Measurements from ENCODE around the gene BICD2.

BICD2 gene

DNA sequence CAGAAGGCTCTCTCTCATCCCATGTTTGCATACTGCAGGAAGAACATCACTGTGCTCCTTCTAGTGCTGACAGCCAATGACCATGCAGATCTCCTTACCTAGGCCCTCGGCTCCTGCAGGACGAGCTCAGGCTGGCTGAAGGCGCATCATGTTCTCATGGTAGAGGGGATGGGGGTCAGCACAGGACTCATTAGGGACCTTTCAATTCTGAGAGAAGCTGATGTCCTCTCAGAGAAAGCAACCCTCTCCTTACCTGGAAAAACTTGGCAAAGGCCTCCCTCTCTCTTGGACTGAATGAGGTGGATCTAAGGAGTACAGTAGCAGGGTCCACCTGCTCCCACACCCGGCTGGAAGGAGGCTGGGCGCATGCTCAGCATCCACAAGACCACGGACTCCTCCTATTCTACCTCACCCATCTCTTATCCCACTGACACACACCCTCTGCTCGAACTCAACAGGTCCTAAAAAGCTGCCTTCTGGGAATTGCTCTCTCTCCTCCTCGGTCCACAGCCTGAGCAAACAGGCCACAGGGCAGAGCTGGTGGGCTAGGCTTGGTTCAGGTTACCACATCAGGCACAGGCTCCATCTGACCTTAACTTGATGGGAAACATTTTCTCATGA is 97.6 kb downstream of the BICD2 start:
- no peak overlapping the region for H2BK12ac ChIP-seq (ENCODE audit: low read length)
- peaks cover 2 to 19% of the 10 kb centered on the region in 2 donors for H3K36me3 ChIP-seq (replicated peaks in 1 of 2; ENCODE audit: control insufficient read depth in 2 of 2, insufficient read depth in 2 of 2, low read length in 2 of 2)
- WGBS, 2 donors (ENCODE audit: extremely low coverage in 2 of 2, insufficient read length in 2 of 2, insufficient replicate concordance in 1 of 2): no CpG with 5 or more reads among the region's 8 CpGs
- no peak overlapping the region for H2BK120ac ChIP-seq (ENCODE audit: low read depth, low read length)
- no peak overlapping the region for H3K4me2 ChIP-seq (ENCODE audit: insufficient read depth, low read length, poor library complexity, severe bottlenecking)
- H3K27ac ChIP-seq (replicated peaks; ENCODE audit: low read length): no peak overlapping the region
- peak overlapping the region; percentile 3 for H2BK5ac ChIP-seq (ENCODE audit: low read length)
- H2BK15ac ChIP-seq (ENCODE audit: low read length): no peak overlapping the region
- H2AK5ac ChIP-seq (ENCODE audit: low read depth, low read length): no peak overlapping the region
- H3K79me1 ChIP-seq (ENCODE audit: low read depth, low read length): peaks cover 16% of the 10 kb centered on the region
- no peak overlapping the region for H3K23ac ChIP-seq (ENCODE audit: low read depth, low read length, poor library complexity)
- no peak overlapping the region for H3K9ac ChIP-seq (ENCODE audit: low read depth, low read length, poor library complexity)
- no peak overlapping the region for H3K18ac ChIP-seq (ENCODE audit: low read length)
- H2AFZ ChIP-seq (ENCODE audit: low read length): no peak overlapping the region
- H3K4me3 ChIP-seq (ENCODE audit: low read length in 2 of 2): no peak overlapping the region
- H3K4ac ChIP-seq (ENCODE audit: low read length): no peak overlapping the region
- H3K4me1 ChIP-seq (ENCODE audit: control insufficient read depth in 2 of 2, insufficient read depth in 1 of 2, low read depth in 1 of 2, low read length in 2 of 2): peaks cover 14 to 16% of the 10 kb centered on the region in 2 donors
- no peak overlapping the region for H4K91ac ChIP-seq (ENCODE audit: low read depth, low read length, poor library complexity)
- H3K9me3 ChIP-seq (replicated peaks in 1 of 2; ENCODE audit: control insufficient read depth in 2 of 2, insufficient read depth in 1 of 2, low read depth in 1 of 2, low read length in 2 of 2): no peaks in the 10 kb centered on the region
- no peak for DNase-seq (ENCODE audit: low spot score)
- no peak overlapping the region for H4K8ac ChIP-seq (ENCODE audit: low read depth, low read length)
- H3K27me3 ChIP-seq (ENCODE audit: control insufficient read depth in 3 of 3, insufficient read depth in 3 of 3, low read depth in 1 of 3, low read length in 3 of 3): no peaks in the 10 kb centered on the region
- H3K14ac ChIP-seq (ENCODE audit: low read length): no peak overlapping the region

DNA sequence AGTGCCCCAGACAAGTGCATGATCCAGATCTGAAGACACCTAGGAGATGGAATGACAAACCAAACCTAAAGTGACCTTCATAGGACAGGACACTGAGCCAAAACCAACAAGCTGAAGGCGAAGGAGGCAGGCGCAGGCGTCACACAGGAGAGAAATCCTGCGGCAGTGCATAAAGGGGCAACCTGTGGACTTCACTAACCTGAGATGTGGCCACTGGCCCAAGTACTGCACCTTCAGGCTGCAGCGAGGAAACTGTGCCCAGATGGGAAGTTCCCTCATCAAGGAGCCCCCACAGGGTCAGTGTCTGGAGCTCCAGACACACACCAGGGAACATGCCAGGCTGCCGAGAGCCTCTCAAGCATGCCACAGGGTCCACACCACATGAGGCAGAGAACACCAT is 98.4 kb downstream of the BICD2 start:
- H3K4me1 ChIP-seq (ENCODE audit: control insufficient read depth in 2 of 2, insufficient read depth in 1 of 2, low read depth in 1 of 2, low read length in 2 of 2): peaks cover 13 to 14% of the 10 kb centered on the region in 2 donors
- no peak overlapping the region for H2BK5ac ChIP-seq (ENCODE audit: low read length)
- no peak for DNase-seq (ENCODE audit: low spot score)
- H3K14ac ChIP-seq (ENCODE audit: low read length): no peak overlapping the region
- no peak overlapping the region for H2AFZ ChIP-seq (ENCODE audit: low read length)
- H3K36me3 ChIP-seq (replicated peaks in 1 of 2; ENCODE audit: control insufficient read depth in 2 of 2, insufficient read depth in 2 of 2, low read length in 2 of 2): peaks cover 2 to 19% of the 10 kb centered on the region in 2 donors
- no peak overlapping the region for H3K4ac ChIP-seq (ENCODE audit: low read length)
- H2BK12ac ChIP-seq (ENCODE audit: low read length): no peak overlapping the region
- no peak overlapping the region for H2BK15ac ChIP-seq (ENCODE audit: low read length)
- H3K23ac ChIP-seq (ENCODE audit: low read depth, low read length, poor library complexity): no peak overlapping the region
- no peak overlapping the region for H2BK120ac ChIP-seq (ENCODE audit: low read depth, low read length)
- no peak overlapping the region for H3K27ac ChIP-seq (replicated peaks; ENCODE audit: low read length)
- no peaks in the 10 kb centered on the region for H3K27me3 ChIP-seq (ENCODE audit: control insufficient read depth in 3 of 3, insufficient read depth in 3 of 3, low read depth in 1 of 3, low read length in 3 of 3)
- no peak overlapping the region for H4K91ac ChIP-seq (ENCODE audit: low read depth, low read length, poor library complexity)
- H3K9ac ChIP-seq (ENCODE audit: low read depth, low read length, poor library complexity): no peak overlapping the region
- no peak overlapping the region for H3K4me3 ChIP-seq (ENCODE audit: low read length in 2 of 2)
- no peaks in the 10 kb centered on the region for H3K9me3 ChIP-seq (replicated peaks in 1 of 2; ENCODE audit: control insufficient read depth in 2 of 2, insufficient read depth in 1 of 2, low read depth in 1 of 2, low read length in 2 of 2)
- no peak overlapping the region for H3K4me2 ChIP-seq (ENCODE audit: insufficient read depth, low read length, poor library complexity, severe bottlenecking)
- no peak overlapping the region for H4K8ac ChIP-seq (ENCODE audit: low read depth, low read length)
- peaks cover 17% of the 10 kb centered on the region for H3K79me1 ChIP-seq (ENCODE audit: low read depth, low read length)
- H3K18ac ChIP-seq (ENCODE audit: low read length): no peak overlapping the region
- no peak overlapping the region for H2AK5ac ChIP-seq (ENCODE audit: low read depth, low read length)
- no CpG with 5 or more reads among the region's 6 CpGs for WGBS, 2 donors (ENCODE audit: extremely low coverage in 2 of 2, insufficient read length in 2 of 2, insufficient replicate concordance in 1 of 2)

DNA sequence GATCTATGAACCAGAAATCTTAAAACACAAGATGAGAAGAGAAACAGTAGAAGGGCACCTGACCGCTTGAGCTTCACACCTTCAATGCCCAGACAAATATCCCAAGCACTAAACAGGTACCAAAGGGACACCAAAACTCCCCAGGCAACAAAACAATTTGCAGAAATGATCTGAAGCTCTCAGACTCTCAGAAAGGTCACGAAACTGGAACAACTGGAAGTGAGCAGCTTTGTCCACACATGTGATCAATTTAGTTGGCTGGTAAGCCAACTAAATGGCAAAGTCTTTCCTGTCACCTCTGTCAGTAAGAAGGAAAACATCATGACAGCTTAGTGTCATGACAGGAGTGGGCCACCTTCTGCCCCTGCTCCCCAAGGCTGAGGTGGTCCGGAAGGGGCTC is 98.8 kb downstream of the BICD2 start:
- Histone ChIP-seq H4K8ac (ENCODE audit: low read depth, low read length) (no peak overlapping the region), H3K4me2 (ENCODE audit: insufficient read depth, low read length, poor library complexity, severe bottlenecking) (no peak overlapping the region), H3K18ac (ENCODE audit: low read length) (no peak overlapping the region), H2BK12ac (ENCODE audit: low read length) (no peak overlapping the region), H3K9ac (ENCODE audit: low read depth, low read length, poor library complexity) (no peak overlapping the region), H3K23ac (ENCODE audit: low read depth, low read length, poor library complexity) (no peak overlapping the region), H3K4me3 (ENCODE audit: low read length in 2 of 2) (no peak overlapping the region), H3K36me3 (replicated peaks in 1 of 2; ENCODE audit: control insufficient read depth in 2 of 2, insufficient read depth in 2 of 2, low read length in 2 of 2) (peaks cover 2 to 19% of the 10 kb centered on the region in 2 donors), H2BK15ac (ENCODE audit: low read length) (no peak overlapping the region), H2AK5ac (ENCODE audit: low read depth, low read length) (no peak overlapping the region), H2BK5ac (ENCODE audit: low read length) (no peak overlapping the region), H3K14ac (ENCODE audit: low read length) (no peak overlapping the region), H2AFZ (ENCODE audit: low read length) (no peak overlapping the region), H3K27me3 (ENCODE audit: control insufficient read depth in 3 of 3, insufficient read depth in 3 of 3, low read depth in 1 of 3, low read length in 3 of 3) (no peaks in the 10 kb centered on the region), H3K4me1 (ENCODE audit: control insufficient read depth in 2 of 2, insufficient read depth in 1 of 2, low read depth in 1 of 2, low read length in 2 of 2) (peaks cover 12% of the 10 kb centered on the region in 2 donors), H2BK120ac (ENCODE audit: low read depth, low read length) (no peak overlapping the region), H4K91ac (ENCODE audit: low read depth, low read length, poor library complexity) (no peak overlapping the region), H3K79me1 (ENCODE audit: low read depth, low read length) (peaks cover 19% of the 10 kb centered on the region), H3K27ac (replicated peaks; ENCODE audit: low read length) (no peak overlapping the region), H3K9me3 (replicated peaks in 1 of 2; ENCODE audit: control insufficient read depth in 2 of 2, insufficient read depth in 1 of 2, low read depth in 1 of 2, low read length in 2 of 2) (no peaks in the 10 kb centered on the region), H3K4ac (ENCODE audit: low read length) (no peak overlapping the region)
- no CpG with 5 or more reads among the region's 3 CpGs for WGBS, 2 donors (ENCODE audit: extremely low coverage in 2 of 2, insufficient read length in 2 of 2, insufficient replicate concordance in 1 of 2)
- DNase-seq (ENCODE audit: low spot score): no peak

DNA sequence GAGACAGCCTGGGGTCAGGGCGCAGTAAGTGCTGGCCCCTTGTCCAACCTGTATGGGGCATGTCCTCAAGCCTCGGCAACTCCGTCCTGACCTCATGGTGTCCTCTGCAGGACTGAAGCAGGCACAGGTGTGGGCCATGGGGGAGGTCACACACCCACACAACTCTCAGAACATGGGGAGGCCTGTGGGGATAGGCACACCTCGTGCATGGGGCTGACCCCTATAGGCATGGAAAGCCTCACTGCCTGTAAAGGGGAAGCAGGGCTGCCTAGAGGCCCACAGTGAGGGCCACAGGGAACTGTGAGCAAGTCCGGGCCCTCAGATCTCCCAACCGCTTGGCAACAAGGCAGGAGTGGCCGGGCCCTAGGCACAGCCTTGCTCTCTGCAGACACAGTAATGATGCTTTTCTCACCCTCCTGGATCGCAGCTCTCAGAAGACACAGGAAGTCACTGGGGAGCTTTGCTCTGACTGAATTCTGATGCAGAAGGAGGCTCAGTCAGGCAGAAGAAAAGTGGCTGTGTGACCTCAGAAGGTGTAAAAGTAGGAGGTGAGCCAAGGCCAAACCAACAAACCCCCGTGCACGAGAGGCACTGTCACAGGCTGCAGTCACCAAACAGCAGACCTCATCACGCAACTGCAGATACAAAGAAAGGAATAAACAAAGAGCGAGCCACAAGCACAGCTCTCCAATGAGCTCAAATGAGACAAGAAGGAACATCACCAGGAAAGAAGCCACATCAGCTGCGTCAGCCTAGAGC is 100.1 kb downstream of the BICD2 start:
- H2BK5ac ChIP-seq (ENCODE audit: low read length): no peak overlapping the region
- H4K8ac ChIP-seq (ENCODE audit: low read depth, low read length): no peak overlapping the region
- H3K18ac ChIP-seq (ENCODE audit: low read length): no peak overlapping the region
- no peak overlapping the region for H2BK15ac ChIP-seq (ENCODE audit: low read length)
- no peak overlapping the region for H3K14ac ChIP-seq (ENCODE audit: low read length)
- H2BK12ac ChIP-seq (ENCODE audit: low read length): no peak overlapping the region
- WGBS, 2 donors (ENCODE audit: extremely low coverage in 2 of 2, insufficient read length in 2 of 2, insufficient replicate concordance in 1 of 2): no CpG with 5 or more reads among the region's 13 CpGs
- no peaks in the 10 kb centered on the region for H3K9me3 ChIP-seq (replicated peaks in 1 of 2; ENCODE audit: control insufficient read depth in 2 of 2, insufficient read depth in 1 of 2, low read depth in 1 of 2, low read length in 2 of 2)
- H2AK5ac ChIP-seq (ENCODE audit: low read depth, low read length): no peak overlapping the region
- peak overlapping the region in 1 of 2 donors; percentile 8 for H3K4me3 ChIP-seq (ENCODE audit: low read length in 2 of 2)
- no peak for DNase-seq (ENCODE audit: low spot score)
- no peak overlapping the region for H2AFZ ChIP-seq (ENCODE audit: low read length)
- H3K23ac ChIP-seq (ENCODE audit: low read depth, low read length, poor library complexity): no peak overlapping the region
- H3K4me2 ChIP-seq (ENCODE audit: insufficient read depth, low read length, poor library complexity, severe bottlenecking): no peak overlapping the region
- H3K79me1 ChIP-seq (ENCODE audit: low read depth, low read length): peaks cover 19% of the 10 kb centered on the region
- H3K27ac ChIP-seq (replicated peaks; ENCODE audit: low read length): no peak overlapping the region
- no peaks in the 10 kb centered on the region for H3K27me3 ChIP-seq (ENCODE audit: control insufficient read depth in 3 of 3, insufficient read depth in 3 of 3, low read depth in 1 of 3, low read length in 3 of 3)
- H4K91ac ChIP-seq (ENCODE audit: low read depth, low read length, poor library complexity): no peak overlapping the region
- peaks cover 15 to 19% of the 10 kb centered on the region in 2 donors for H3K4me1 ChIP-seq (ENCODE audit: control insufficient read depth in 2 of 2, insufficient read depth in 1 of 2, low read depth in 1 of 2, low read length in 2 of 2)
- no peak overlapping the region for H3K4ac ChIP-seq (ENCODE audit: low read length)
- no peak overlapping the region for H3K9ac ChIP-seq (ENCODE audit: low read depth, low read length, poor library complexity)
- no peak overlapping the region for H2BK120ac ChIP-seq (ENCODE audit: low read depth, low read length)
- peaks cover 2 to 19% of the 10 kb centered on the region in 2 donors for H3K36me3 ChIP-seq (replicated peaks in 1 of 2; ENCODE audit: control insufficient read depth in 2 of 2, insufficient read depth in 2 of 2, low read length in 2 of 2)

Data from neuronal stem cell (in vitro differentiated cells).